Measurements from ENCODE around the gene CREB5. TPM values are rescaled to one million over a fixed set of nuclear protein-coding genes. Genes with fewer than 3 reads are reported as not detected.

The CREB5 gene
- total and polyA plus RNA-seq, 2 of the 8 experiments (the other 6 are each of a cell fraction or from before 2014, with no cell fraction given): 2.4 to 2.7 TPM

DNA sequence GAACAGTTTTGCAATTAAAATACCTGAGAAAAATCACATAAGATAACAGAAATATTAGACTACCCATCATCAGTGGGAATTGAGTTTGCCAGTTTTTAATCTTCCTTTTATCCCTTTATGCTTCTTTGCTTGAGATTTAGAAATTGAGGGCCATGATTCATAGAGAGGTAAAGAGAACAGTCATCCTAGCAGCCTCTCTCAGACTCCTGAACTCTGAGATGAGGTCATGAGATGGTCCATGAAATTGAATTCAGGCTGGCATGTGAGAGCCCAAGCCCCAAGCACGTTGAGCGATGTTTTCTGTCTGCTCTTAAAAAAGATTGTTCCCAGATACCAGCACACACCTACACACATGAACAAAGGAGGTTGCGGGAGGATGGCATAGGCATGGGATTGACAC, 91.1 kb downstream of the CREB5 start:
- H3K14ac ChIP-seq (ENCODE audit: insufficient read length): no peak overlapping the region
- H3K27ac ChIP-seq (ENCODE audit: low read depth, low read length): no peak overlapping the region
- no peaks in the 10 kb centered on the region for H3K9me3 ChIP-seq (ENCODE audit: insufficient read depth in 2 of 2, low read depth in 1 of 2, low read length in 1 of 2)
- H2AK5ac ChIP-seq (ENCODE audit: low read depth, low read length): no peak overlapping the region
- no peak overlapping the region for H4K5ac ChIP-seq (ENCODE audit: insufficient read length, low read depth, low read length)
- no peak overlapping the region for H2BK12ac ChIP-seq (ENCODE audit: low read depth, low read length)
- no peak overlapping the region for H4K8ac ChIP-seq (ENCODE audit: extremely low read depth, insufficient read depth, low read length)
- no peaks in the 10 kb centered on the region for H3K4me1 ChIP-seq (replicated peaks in 1 of 4; ENCODE audit: control insufficient read depth in 3 of 4, insufficient read depth in 4 of 4, low read length in 3 of 4)
- no peak overlapping the region for H4K91ac ChIP-seq (replicated peaks; ENCODE audit: insufficient read length, low read length)
- DNase-seq (ENCODE audit: low read depth in 1 of 2, low spot score in 2 of 2): no peak
- ChIA-PET CTCF (ENCODE audit: partially characterized antibody) (no interaction called here), POLR2A (ENCODE audit: partially characterized antibody) (no interaction called here)
- no peak overlapping the region for H2BK20ac ChIP-seq (ENCODE audit: low read length)
- H3K18ac ChIP-seq (ENCODE audit: extremely low read depth, low read length): no peak overlapping the region
- no peak overlapping the region for H2BK120ac ChIP-seq (replicated peaks; ENCODE audit: low read depth, low read length)
- H3K56ac ChIP-seq (replicated peaks; ENCODE audit: insufficient read length, low read depth, low read length): no peak overlapping the region
- FAIRE-seq: no peak
- 98% methylated on average over 3 of the region's 3 CpGs; no CpG with 5 or more reads in 1 of the 2 experiments for WGBS, 2 experiments (ENCODE audit: extremely low coverage in 1 of 2, insufficient coverage in 1 of 2, insufficient read length in 1 of 2, insufficient replicate concordance in 2 of 2, low coverage in 1 of 2, low lambda C conversion rate in 2 of 2, missing lambda C conversion rate in 1 of 2)
- H3K4me3 ChIP-seq (ENCODE audit: extremely low read depth in 1 of 4, insufficient read depth in 2 of 4, low read depth in 3 of 4, low read length in 4 of 4): no peak overlapping the region
- no peak overlapping the region for H2BK15ac ChIP-seq (ENCODE audit: low read length)
- no peaks in the 10 kb centered on the region for H3K27me3 ChIP-seq (replicated peaks in 1 of 4; ENCODE audit: control insufficient read depth in 3 of 4, extremely low read depth in 1 of 4, insufficient read depth in 3 of 4, low read length in 3 of 4)
- H3K4me2 ChIP-seq (ENCODE audit: insufficient read depth in 1 of 2, low read depth in 2 of 2, low read length in 2 of 2): no peak overlapping the region
- no peak overlapping the region for H3K23ac ChIP-seq (ENCODE audit: insufficient read length)
- H3K79me2 ChIP-seq (ENCODE audit: control insufficient read depth in 1 of 2, insufficient read depth in 2 of 2, low read length in 2 of 2): no peaks in the 10 kb centered on the region
- H2BK5ac ChIP-seq (ENCODE audit: low read depth, low read length): no peak overlapping the region
- no peak overlapping the region for H3K4ac ChIP-seq (replicated peaks; ENCODE audit: insufficient read length, low read depth, low read length)
- H3K36me3 ChIP-seq (ENCODE audit: control insufficient read depth in 2 of 4, insufficient read depth in 4 of 4, low read length in 3 of 4): no peaks in the 10 kb centered on the region
- no peaks in the 10 kb centered on the region for H3K79me1 ChIP-seq (ENCODE audit: low read depth, low read length)
- H2AFZ ChIP-seq (ENCODE audit: low read length): no peak overlapping the region
- no peaks in the 10 kb centered on the region for H4K20me1 ChIP-seq (replicated peaks in 1 of 2; ENCODE audit: control insufficient read depth in 1 of 2, insufficient read depth in 2 of 2, low read length in 2 of 2)
- no peak overlapping the region for H3K9ac ChIP-seq (replicated peaks in 1 of 4; ENCODE audit: extremely low read depth in 1 of 4, low read depth in 3 of 4, low read length in 3 of 4)
- no peaks in the 10 kb centered on the region; the same call in 1 of the 2 replicates for H3K23me2 ChIP-seq (ENCODE audit: low read depth, low read length)
- TF ChIP-seq HDAC2 (IDR thresholded peaks at IDR 0.05; ENCODE audit: borderline replicate concordance in 1 of 2, low read depth in 2 of 2, low read length in 2 of 2): no peak
- TF ChIP-seq RXRA (IDR thresholded peaks at IDR 0.05; ENCODE audit: insufficient read depth, low read depth, low read length): no peak
- TF ChIP-seq GABPA (IDR thresholded peaks at IDR 0.05; ENCODE audit: borderline replicate concordance, insufficient read depth, low read length): no peak
